Measurements from ENCODE around the gene TTC3.
"Not testable (repeated sequence)": the region's sequence is repeated elsewhere in the genome, so short reads cannot be mapped to it uniquely, and the experiment has no call there.

TTC3 gene

GRCh38 chr21:37196847-37197246 lies 123.8 kb downstream of the TTC3 start:
- no peak for DNase-seq (ENCODE audit: low read depth in 3 of 3)

GRCh38 chr21:37197746-37198145 lies 124.7 kb downstream of the TTC3 start:
- DNase-seq (ENCODE audit: low read depth in 3 of 3), result no peak

- no peak for DNase-seq (ENCODE audit: low read depth in 3 of 3)
Measured at GRCh38 chr21:37199057-37199924, 126.2 kb downstream of the TTC3 start.

- DNase-seq (ENCODE audit: low read depth in 3 of 3), result no peak
Measured at GRCh38 chr21:37200641-37201480, 127.8 kb downstream of the TTC3 start.

GRCh38 chr21:37202221-37203110 lies 129.4 kb downstream of the TTC3 start:
- DNase-seq (ENCODE audit: low read depth in 3 of 3), result no peak

- DNase-seq (ENCODE audit: low read depth in 3 of 3), result no peak
Measured at GRCh38 chr21:37204580-37204979, 131.5 kb downstream of the TTC3 start.

- DNase-seq (ENCODE audit: low read depth in 3 of 3), result no peak
Measured at GRCh38 chr21:37206496-37206895, 133.4 kb downstream of the TTC3 start.

GRCh38 chr21:37207441-37208009 lies 134.5 kb downstream of the TTC3 start:
- no peak for DNase-seq (ENCODE audit: low read depth in 3 of 3)

- DNase-seq (ENCODE audit: low read depth in 3 of 3), result peak in 1 of 3 donors; percentile 36
Measured at GRCh38 chr21:37208056-37208721, 135.1 kb downstream of the TTC3 start.

- DNase-seq (ENCODE audit: low read depth in 3 of 3), result no peak
Measured at GRCh38 chr21:37208741-37209225, 135.7 kb downstream of the TTC3 start.

GRCh38 chr21:37210130-37210529 lies 137.1 kb downstream of the TTC3 start:
- DNase-seq (ENCODE audit: low read depth in 3 of 3), result no peak

- DNase-seq (ENCODE audit: low read depth in 3 of 3), result no peak
Measured at GRCh38 chr21:37210799-37211198, 137.7 kb downstream of the TTC3 start.

- DNase-seq (ENCODE audit: low read depth in 3 of 3), result no peak
Measured at GRCh38 chr21:37214952-37215351, 141.9 kb downstream of the TTC3 start.

- DNase-seq (ENCODE audit: low read depth in 3 of 3), result no peak
Measured at GRCh38 chr21:37219761-37220432, 146.8 kb downstream of the TTC3 start.

- DNase-seq (ENCODE audit: low read depth in 3 of 3), result no peak
Measured at GRCh38 chr21:37220433-37220980, 147.5 kb downstream of the TTC3 start.

- peak; percentile 93 to 95 (median 94) for DNase-seq (ENCODE audit: low read depth in 3 of 3)
Measured at GRCh38 chr21:37220981-37221664, 148.1 kb downstream of the TTC3 start.

GRCh38 chr21:37222248-37222647 lies 149.2 kb downstream of the TTC3 start:
- not testable (repeated sequence) for DNase-seq (ENCODE audit: low read depth in 3 of 3)

GRCh38 chr21:37223804-37224345 lies 150.8 kb downstream of the TTC3 start:
- DNase-seq (ENCODE audit: low read depth in 3 of 3), result no peak
